AG09309 (cell line): ENCODE data around the gene SYT3.
"Not testable (repeated sequence)": the region's sequence is repeated elsewhere in the genome, so short reads cannot be mapped to it uniquely, and the experiment has no call there.

Experiments
- DNase-seq: peaks from one replicate; pipeline ENCODE4 v3.0.0-alpha.2; 2010; ENCODE audit warnings: low read depth
- H3K4me3 ChIP-seq: 2 replicates; pipeline ENCODE4 v1.5.1; 2011; ENCODE audit warnings: mild to moderate bottlenecking, low read depth, low read length, moderate library complexity; ENCODE audit not compliant: control insufficient read depth
- CTCF ChIP-seq: IDR thresholded peaks from 2 replicates; pipeline ENCODE4 v1.5.1; 2011; ENCODE audit warnings: mild to moderate bottlenecking, low read depth, low read length, inconsistent platforms; ENCODE audit not compliant: insufficient read depth, control insufficient read depth; ENCODE audit errors: missing control alignments

The SYT3 gene

GRCh38 chr19:50602935-50603334, 36.7 kb downstream of the SYT3 start:
- no peak for TF ChIP-seq CTCF
- no peak for DNase-seq

GRCh38 chr19:50602496-50602895, 37.2 kb downstream of the SYT3 start:
- DNase-seq = no peak
- TF ChIP-seq CTCF = no peak
- H3K4me3 ChIP-seq = no peak overlapping the region

More at GRCh38 chr19:50602935-50603334, 36.7 kb downstream of the SYT3 start:
- H3K4me3 ChIP-seq = no peak overlapping the region

- no peak for TF ChIP-seq CTCF
- no peak overlapping the region for H3K4me3 ChIP-seq
- DNase-seq = no peak
Observed at GRCh38 chr19:50602089-50602422, 37.6 kb downstream of the SYT3 start.

- no peak for TF ChIP-seq CTCF
- no peak overlapping the region for H3K4me3 ChIP-seq
- no peak for DNase-seq
Observed at GRCh38 chr19:50601407-50602088, 38.1 kb downstream of the SYT3 start.

GRCh38 chr19:50599427-50599826, 40.3 kb downstream of the SYT3 start:
- TF ChIP-seq CTCF = no peak
- no peak overlapping the region for H3K4me3 ChIP-seq
- no peak for DNase-seq

- TF ChIP-seq CTCF = no peak
- no peak overlapping the region for H3K4me3 ChIP-seq
- no peak for DNase-seq
Observed at GRCh38 chr19:50590191-50590590, 49.5 kb downstream of the SYT3 start.

- DNase-seq, H3K4me3 ChIP-seq: not testable (repeated sequence)
Observed at GRCh38 chr19:50581795-50582660, 57.7 kb downstream of the SYT3 start.
